Neuronal stem cell (in vitro differentiated cells): ENCODE results near the gene SLX9.

ENCODE experiments used
- DNase-seq: peaks from one replicate; pipeline ENCODE4 v3.0.0-alpha.2; 2013; ENCODE audit warnings: low spot score
- H2AFZ ChIP-seq: one replicate; pipeline ENCODE4 v1.6.1; 2013; ENCODE audit warnings: mild to moderate bottlenecking, low read length, inconsistent platforms
- H2AK5ac ChIP-seq: 2 replicates; pipeline ENCODE4 v1.6.1; 2013; ENCODE audit warnings: low read depth, mild to moderate bottlenecking, inconsistent platforms, low read length, moderate library complexity, mixed read lengths
- H2BK120ac ChIP-seq: 2 replicates; pipeline ENCODE4 v1.6.1; 2013; ENCODE audit warnings: low read depth, mild to moderate bottlenecking, inconsistent platforms, low read length, moderate library complexity, mixed read lengths
- H2BK12ac ChIP-seq: one replicate; pipeline ENCODE4 v1.6.1; 2013; ENCODE audit warnings: low read length, inconsistent platforms
- H2BK15ac ChIP-seq: 2 replicates; pipeline ENCODE4 v1.6.1; 2013; ENCODE audit warnings: mild to moderate bottlenecking, low read length, inconsistent platforms, mixed read lengths
- H2BK5ac ChIP-seq: one replicate; pipeline ENCODE4 v1.6.1; 2013; ENCODE audit warnings: inconsistent platforms, mild to moderate bottlenecking, low read length, moderate library complexity
- H3K14ac ChIP-seq: one replicate; pipeline ENCODE4 v1.6.1; 2013; ENCODE audit warnings: low read length, inconsistent platforms
- H3K18ac ChIP-seq: 2 replicates; pipeline ENCODE4 v1.6.1; 2013; ENCODE audit warnings: low read length, inconsistent platforms
- H3K23ac ChIP-seq: 2 replicates; pipeline ENCODE4 v1.6.1; 2013; ENCODE audit warnings: low read depth, mild to moderate bottlenecking, mixed read lengths, low read length, inconsistent platforms; ENCODE audit not compliant: poor library complexity
- H3K27ac ChIP-seq: replicated peaks from 3 replicates; pipeline ENCODE4 v1.5.1; 2013; ENCODE audit warnings: low read length, inconsistent platforms
- H3K27me3 ChIP-seq, 3 experiments: 2 replicates each; pipeline ENCODE4 v1.6.1; 2013; ENCODE audit warnings: low read length in 3 of 3, mild to moderate bottlenecking in 2 of 3, inconsistent platforms in 1 of 3, low read depth in 1 of 3, mixed read lengths in 1 of 3, moderate library complexity in 1 of 3; ENCODE audit not compliant: control insufficient read depth in 3 of 3, insufficient read depth in 3 of 3
- H3K36me3 ChIP-seq, 2 donors: replicated peaks in 1 of 2; 2 replicates each; pipeline ENCODE4 v1.6.1; 2013; ENCODE audit warnings: low read length in 2 of 2; ENCODE audit not compliant: control insufficient read depth in 2 of 2, insufficient read depth in 2 of 2
- H3K4ac ChIP-seq: 2 replicates; pipeline ENCODE4 v1.6.1; 2013; ENCODE audit warnings: inconsistent platforms, mild to moderate bottlenecking, low read length, moderate library complexity
- H3K4me1 ChIP-seq, 2 donors: 1 replicate in 1 of 2; 2 replicates in 1 of 2; pipeline ENCODE4 v1.6.1; 2013; ENCODE audit warnings: low read length in 2 of 2, low read depth in 1 of 2; ENCODE audit not compliant: control insufficient read depth in 2 of 2, insufficient read depth in 1 of 2
- H3K4me2 ChIP-seq: one replicate; pipeline ENCODE4 v1.6.1; 2013; ENCODE audit warnings: mild to moderate bottlenecking, low read length, inconsistent platforms; ENCODE audit not compliant: insufficient read depth, poor library complexity, severe bottlenecking
- H3K4me3 ChIP-seq, 2 donors: 2 replicates each; pipeline ENCODE4 v1.5.1; 2013; ENCODE audit warnings: low read length in 2 of 2, mild to moderate bottlenecking in 2 of 2, inconsistent platforms in 1 of 2, moderate library complexity in 1 of 2
- H3K79me1 ChIP-seq: one replicate; pipeline ENCODE4 v1.6.1; 2013; ENCODE audit warnings: low read depth, mild to moderate bottlenecking, inconsistent platforms, low read length, moderate library complexity
- H3K9ac ChIP-seq: one replicate; pipeline ENCODE4 v1.6.1; 2013; ENCODE audit warnings: mild to moderate bottlenecking, low read depth, low read length, inconsistent platforms; ENCODE audit not compliant: poor library complexity
- H3K9me3 ChIP-seq, 2 donors: replicated peaks in 1 of 2; 2 replicates each; pipeline versions ENCODE3 to v1.6.1; 2013; ENCODE audit warnings: low read length in 2 of 2, mild to moderate bottlenecking in 2 of 2, inconsistent platforms in 1 of 2, low read depth in 1 of 2, mixed read lengths in 1 of 2, moderate library complexity in 1 of 2; ENCODE audit not compliant: control insufficient read depth in 2 of 2, insufficient read depth in 1 of 2
- H4K8ac ChIP-seq: one replicate; pipeline ENCODE4 v1.6.1; 2013; ENCODE audit warnings: low read depth, mild to moderate bottlenecking, inconsistent platforms, low read length, moderate library complexity
- H4K91ac ChIP-seq: one replicate; pipeline ENCODE4 v1.6.1; 2013; ENCODE audit warnings: low read length, low read depth, mild to moderate bottlenecking, inconsistent platforms; ENCODE audit not compliant: poor library complexity
- WGBS, 2 donors: extraction: QIAGEN DNeasy Blood & Tissue Kit; methylation state at CpG; one replicate each; pipeline ENCODE4 v1.1.7; 2013; ENCODE audit warnings: missing lambda C conversion rate in 2 of 2, mixed read lengths in 1 of 2; ENCODE audit not compliant: insufficient read length in 2 of 2, insufficient replicate concordance in 1 of 2; ENCODE audit errors: extremely low coverage in 2 of 2; 5-methylcytosine and 5-hydroxymethylcytosine counted together

SLX9 gene

DNA sequence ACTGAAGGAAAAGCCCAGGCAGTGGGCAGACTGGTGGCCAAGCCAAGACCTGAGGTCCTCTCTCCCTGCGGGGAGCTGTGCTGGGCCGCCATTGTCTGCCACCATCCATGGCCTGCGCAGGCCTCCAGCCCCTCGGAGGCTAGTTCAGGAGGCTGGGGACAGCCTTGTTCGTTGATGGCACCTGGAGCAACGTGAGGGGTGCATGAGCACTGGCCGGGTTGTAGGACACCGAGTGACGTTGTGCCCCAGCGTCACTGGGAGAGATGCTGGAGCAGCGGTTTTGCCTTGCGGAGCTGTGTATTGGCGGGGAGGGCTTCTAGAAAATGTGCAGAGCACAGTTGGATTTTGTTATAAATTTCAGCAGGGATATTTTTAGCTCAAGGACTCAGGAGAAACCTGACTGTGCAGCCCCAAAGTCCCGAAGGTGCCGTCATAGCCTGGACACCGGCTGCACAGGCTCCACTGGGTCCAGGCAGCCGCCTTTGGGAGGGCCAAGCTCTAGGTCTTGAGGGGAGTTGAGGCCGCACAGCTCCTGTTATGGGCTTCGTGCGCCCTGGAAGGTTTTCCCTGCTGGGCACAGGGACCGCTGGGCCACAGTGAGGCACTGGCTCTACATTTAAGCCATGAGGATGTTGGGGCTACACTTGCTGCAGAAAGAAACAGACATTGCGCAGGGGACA lies 86.4 kb downstream of the SLX9 start:
- H3K4ac ChIP-seq: no peak overlapping the region
- peaks cover 2 to 4% of the 10 kb centered on the region in 2 donors for H3K9me3 ChIP-seq
- H3K9ac ChIP-seq: no peak overlapping the region

More for the DNA sequence above, 86.4 kb downstream of the SLX9 start:
- peak overlapping the region; percentile 34 for H3K23ac ChIP-seq
- peaks cover 0 to 39% (median 0%) of the 10 kb centered on the region in 3 experiments for H3K27me3 ChIP-seq
- no peaks in the 10 kb centered on the region for H3K79me1 ChIP-seq
- peak overlapping the region; percentile 53 for H2AK5ac ChIP-seq
- H3K4me1 ChIP-seq: peaks cover 17 to 41% of the 10 kb centered on the region in 2 donors
- H2BK12ac ChIP-seq: no peak overlapping the region
- peak overlapping the region; percentile 29 for H2BK5ac ChIP-seq
- H4K8ac ChIP-seq: no peak overlapping the region
- H2BK120ac ChIP-seq: no peak overlapping the region
- no peaks in the 10 kb centered on the region for H3K36me3 ChIP-seq
- no peak overlapping the region for H3K27ac ChIP-seq
- peak overlapping the region in 1 of 2 donors; percentile 19 for H3K4me3 ChIP-seq
- WGBS, 2 donors: no CpG with 5 or more reads among the region's 22 CpGs
- no peak overlapping the region for H2AFZ ChIP-seq
- no peak overlapping the region for H4K91ac ChIP-seq
- H3K14ac ChIP-seq: peak overlapping the region; percentile 84
- no peak overlapping the region for H3K4me2 ChIP-seq
- peak overlapping the region; percentile 52 for H3K18ac ChIP-seq
- peak overlapping the region; percentile 7 for H2BK15ac ChIP-seq
- no peak for DNase-seq
